NCI-H82 treated with DMSO at 0.1 percent for 48 hours (cell line): Measurements from ENCODE around the gene DFFA.
A peak's percentile ranks its signal among the peaks of the same experiment; 100 is the strongest.

Experiments used
- DNase-seq: peaks from one replicate; lab custom pipeline; 2025; ENCODE audit not compliant: unreplicated experiment; lab: John Stamatoyannopoulos, UW

The DFFA gene

GRCh38 chr1:10472220-10473144 lies at the start of gene DFFA:
Gene DFFA (minus strand): TSS chr1:10472529. CDS start chr1:10472458, 71 bp downstream.
- peak; percentile 97 for DNase-seq

GRCh38 chr1:10521537-10522157 lies 49.3 kb upstream of the DFFA start:
- no peak for DNase-seq

GRCh38 chr1:10520952-10521351 lies 48.6 kb upstream of the DFFA start:
- DNase-seq: no peak

- DNase-seq: no peak
Measured at GRCh38 chr1:10520497-10520896, 48.2 kb upstream of the DFFA start.

- DNase-seq: no peak
Measured at GRCh38 chr1:10519016-10519417, 46.7 kb upstream of the DFFA start.

GRCh38 chr1:10517677-10517982 lies 45.3 kb upstream of the DFFA start:
- no peak for DNase-seq

- no peak for DNase-seq
Measured at GRCh38 chr1:10516925-10517676, 44.8 kb upstream of the DFFA start.

- no peak for DNase-seq
Measured at GRCh38 chr1:10515976-10516750, 43.8 kb upstream of the DFFA start.

GRCh38 chr1:10515301-10515975 lies 43.1 kb upstream of the DFFA start:
- no peak for DNase-seq

GRCh38 chr1:10514490-10515235 lies 42.3 kb upstream of the DFFA start:
- DNase-seq: peak; percentile 59

- no peak for DNase-seq
Measured at GRCh38 chr1:10513199-10513598, 40.9 kb upstream of the DFFA start.

- no peak for DNase-seq
Measured at GRCh38 chr1:10511494-10511885, 39.2 kb upstream of the DFFA start.

- no peak for DNase-seq
Measured at GRCh38 chr1:10510520-10511493, 38.5 kb upstream of the DFFA start.

- no peak for DNase-seq
Measured at GRCh38 chr1:10509809-10510509, 37.6 kb upstream of the DFFA start.

GRCh38 chr1:10508511-10508951 lies 36.2 kb upstream of the DFFA start:
- peak; percentile 10 for DNase-seq

GRCh38 chr1:10507111-10507879 lies 35.0 kb upstream of the DFFA start:
- peak; percentile 89 for DNase-seq

GRCh38 chr1:10506677-10507047 lies 34.3 kb upstream of the DFFA start:
- DNase-seq: no peak
